Keratinocyte (primary cell): ENCODE results near the gene SLCO3A1. TPM values are rescaled to one million over a fixed set of nuclear protein-coding genes. Genes with fewer than 3 reads are reported as not detected.

Experiments
- DNase-seq: peaks from one replicate; pipeline ENCODE4 v3.0.0-alpha.2; 2011; ENCODE audit warnings: low read depth, missing footprints, low spot score
- FAIRE-seq: peaks from 2 replicates; lab custom pipeline; 2011; peaks lifted over from hg19 to GRCh38; lab: Jason Lieb, UNC
- H2AFZ ChIP-seq: 2 replicates; pipeline ENCODE4 v1.6.0; 2012; ENCODE audit warnings: low read length, control low read depth, inconsistent platforms; ENCODE audit not compliant: control insufficient read depth
- H3K27ac ChIP-seq: 2 replicates; pipeline ENCODE4 v1.5.1; 2011; ENCODE audit warnings: low read length; ENCODE audit not compliant: control insufficient read depth, insufficient read depth
- H3K27me3 ChIP-seq: 3 replicates; pipeline ENCODE4 v1.6.0; 2011; ENCODE audit warnings: low read length; ENCODE audit not compliant: control insufficient read depth, insufficient read depth; ENCODE audit errors: extremely low read depth
- H3K36me3 ChIP-seq, 2 experiments: 2 replicates in 1 of 2; 3 replicates in 1 of 2; pipeline ENCODE4 v1.5.1; 2011; ENCODE audit warnings: low read length in 2 of 2, mild to moderate bottlenecking in 1 of 2; ENCODE audit not compliant: control insufficient read depth in 2 of 2, insufficient read depth in 2 of 2; ENCODE audit errors: extremely low read depth in 1 of 2
- H3K4me1 ChIP-seq: 3 replicates; pipeline ENCODE4 v1.5.1; 2011; ENCODE audit warnings: low read length; ENCODE audit not compliant: control insufficient read depth, insufficient read depth; ENCODE audit errors: extremely low read depth
- H3K4me2 ChIP-seq: 3 replicates; pipeline ENCODE4 v1.6.0; 2011; ENCODE audit warnings: low read depth, low read length; ENCODE audit not compliant: control insufficient read depth, insufficient read depth; ENCODE audit errors: extremely low read depth
- H3K4me3 ChIP-seq, 3 experiments: fragments of 200-600 bp in 1 of 3; sonication (generic) in 1 of 3; 2 replicates in 2 of 3; 3 replicates in 1 of 3; pipeline ENCODE4 v1.5.1; 2011 to 2016; ENCODE audit warnings: low read length in 3 of 3, mild to moderate bottlenecking in 3 of 3, control low read depth in 2 of 3, inconsistent platforms in 1 of 3, low read depth in 1 of 3, mixed read lengths in 1 of 3, mixed run types in 1 of 3, moderate library complexity in 1 of 3; ENCODE audit not compliant: control insufficient read depth in 2 of 3, insufficient read depth in 2 of 3; ENCODE audit errors: extremely low read depth in 1 of 3
- H3K79me2 ChIP-seq: 2 replicates; pipeline ENCODE4 v1.6.0; 2012; ENCODE audit warnings: low read length; ENCODE audit not compliant: control insufficient read depth, insufficient read depth
- H3K9ac ChIP-seq: 3 replicates; pipeline ENCODE4 v1.6.0; 2011; ENCODE audit warnings: low read length; ENCODE audit not compliant: control insufficient read depth, insufficient read depth; ENCODE audit errors: extremely low read depth
- H3K9me1 ChIP-seq: 3 replicates; pipeline ENCODE4 v1.6.0; 2011; ENCODE audit warnings: low read length; ENCODE audit not compliant: control insufficient read depth, insufficient read depth; ENCODE audit errors: extremely low read depth
- H3K9me3 ChIP-seq: 2 replicates; pipeline ENCODE4 v1.5.1; 2012; ENCODE audit warnings: low read depth, low read length; ENCODE audit not compliant: control insufficient read depth
- H4K20me1 ChIP-seq: 3 replicates; pipeline ENCODE4 v1.6.0; 2011; ENCODE audit warnings: low read length; ENCODE audit not compliant: control insufficient read depth, insufficient read depth; ENCODE audit errors: extremely low read depth
- CTCF ChIP-seq, 3 experiments: IDR thresholded peaks in 1 of 3; conservative IDR thresholded peaks in 1 of 3; optimal IDR thresholded peaks in 1 of 3; 2 replicates in 2 of 3; 3 replicates in 1 of 3; pipeline versions ENCODE3 to v1.5.1; 2011; ENCODE audit warnings: low read length in 3 of 3, mild to moderate bottlenecking in 3 of 3, moderate library complexity in 2 of 3, control low read depth in 1 of 3, inconsistent platforms in 1 of 3; ENCODE audit not compliant: insufficient read depth in 2 of 3; ENCODE audit errors: extremely low read depth in 1 of 3
- EZH2 ChIP-seq: IDR thresholded peaks from one replicate; pipeline ENCODE4 v1.6.1; 2012; ENCODE audit warnings: inconsistent platforms, mild to moderate bottlenecking, low read length, moderate library complexity
- dilution Hi-C: fragments of 300-500 bp; cut with MboI; formaldehyde crosslinking; loops from one replicate; pipeline ENCODE4 v1.7.0; 2020; ENCODE audit warnings: low sequenced_read_pairs; ENCODE audit not compliant: extremely low pct_ligation_motif_present
- polyA plus RNA-seq, 5 experiments: library from polyadenylated mRNA; depleted of rRNA in 3 of 5; stranded (reverse) in 3 of 5; stranded (forward) in 1 of 5; unstranded in 1 of 5; fragments of >200 nt; gene quantifications; 1 replicate in 1 of 5; 2 replicates in 3 of 5; 3 replicates in 1 of 5; pipeline versions ENCODE4 v1.2.1 to v1.2.3, GENCODE V29; 2011 to 2012; ENCODE audit warnings: missing spikeins in 2 of 5, low read depth in 1 of 5, low replicate concordance in 1 of 5

SLCO3A1 gene
- polyA plus RNA-seq, 1 donor (not counting 4 experiments of a cell fraction or from before 2014, with no cell fraction given): 21.3 TPM

GRCh38 chr15:92187975-92188374, 334.5 kb downstream of the SLCO3A1 start:
- no peak overlapping the region for H2AFZ ChIP-seq
- H3K27me3 ChIP-seq: peaks cover 6% of the 10 kb centered on the region
- no peaks in the 10 kb centered on the region for H3K4me1 ChIP-seq
- FAIRE-seq: no peak
- no peaks in the 10 kb centered on the region for H3K79me2 ChIP-seq
- DNase-seq: no peak
- no peaks in the 10 kb centered on the region for H3K36me3 ChIP-seq
- H3K9me1 ChIP-seq: no peaks in the 10 kb centered on the region
- no peak for TF ChIP-seq EZH2
- no peak for TF ChIP-seq CTCF (optimal IDR thresholded peaks at IDR 0.05 in 1 of 3, IDR thresholded peaks at IDR 0.05 in 1 of 3, conservative IDR thresholded peaks at IDR 0.05 in 1 of 3; ENCODE audit: extremely low read depth in 1 of 3, insufficient read depth in 2 of 3, low read length in 3 of 3)
- no peak overlapping the region for H3K9ac ChIP-seq
- dilution Hi-C loops: no loop called here
- H3K9me3 ChIP-seq: no peaks in the 10 kb centered on the region
- no peaks in the 10 kb centered on the region for H4K20me1 ChIP-seq
- no peak overlapping the region for H3K4me3 ChIP-seq
- H3K4me2 ChIP-seq: no peak overlapping the region
- no peak overlapping the region for H3K27ac ChIP-seq

- Histone ChIP-seq H3K4me2 (no peak overlapping the region), H2AFZ (no peak overlapping the region), H3K27me3 (peaks cover 6% of the 10 kb centered on the region), H3K27ac (no peak overlapping the region), H4K20me1 (no peaks in the 10 kb centered on the region), H3K9me1 (no peaks in the 10 kb centered on the region), H3K4me3 (no peak overlapping the region), H3K9me3 (no peaks in the 10 kb centered on the region), H3K36me3 (no peaks in the 10 kb centered on the region), H3K4me1 (no peaks in the 10 kb centered on the region), H3K79me2 (no peaks in the 10 kb centered on the region), H3K9ac (no peak overlapping the region)
- DNase-seq (no peak), FAIRE-seq (no peak)
- TF ChIP-seq EZH2 (no peak), CTCF (optimal IDR thresholded peaks at IDR 0.05 in 1 of 3, IDR thresholded peaks at IDR 0.05 in 1 of 3, conservative IDR thresholded peaks at IDR 0.05 in 1 of 3; ENCODE audit: extremely low read depth in 1 of 3, insufficient read depth in 2 of 3, low read length in 3 of 3) (no peak)
- dilution Hi-C loops: no loop called here
Measured at GRCh38 chr15:92189166-92189565, 335.7 kb downstream of the SLCO3A1 start.
